PC-3 (cell line): ENCODE data around the gene APCDD1.

Source experiments
- CTCF ChIP-seq: fragments of 300-600 bp; sonication (generic); conservative IDR thresholded peaks from 2 replicates; pipeline ENCODE4 v1.5.1; 2017; ENCODE audit warnings: antibody characterized with exemption, low read depth, mild to moderate bottlenecking, low read length
- EZH2 ChIP-seq: fragments of 300-600 bp; sonication (generic); IDR thresholded peaks from one replicate; pipeline ENCODE4 v1.6.1; 2017; ENCODE audit warnings: antibody characterized with exemption, mild to moderate bottlenecking, low read length; ENCODE audit not compliant: unreplicated experiment

GRCh38 chr18:10449396-10449795 lies 5.0 kb upstream of the APCDD1 start:
- TF ChIP-seq CTCF (no peak), EZH2 (no peak)
